ENCODE measurements around the gene OXNAD1. TPM values are rescaled to one million over a fixed set of nuclear protein-coding genes. Genes with fewer than 3 reads are reported as not detected.
A peak's percentile ranks its signal among the peaks of the same experiment; 100 is the strongest.

Gene OXNAD1
- total RNA-seq, 2 donors from 2014 or later: 12.8 to 15.4 TPM

DNA sequence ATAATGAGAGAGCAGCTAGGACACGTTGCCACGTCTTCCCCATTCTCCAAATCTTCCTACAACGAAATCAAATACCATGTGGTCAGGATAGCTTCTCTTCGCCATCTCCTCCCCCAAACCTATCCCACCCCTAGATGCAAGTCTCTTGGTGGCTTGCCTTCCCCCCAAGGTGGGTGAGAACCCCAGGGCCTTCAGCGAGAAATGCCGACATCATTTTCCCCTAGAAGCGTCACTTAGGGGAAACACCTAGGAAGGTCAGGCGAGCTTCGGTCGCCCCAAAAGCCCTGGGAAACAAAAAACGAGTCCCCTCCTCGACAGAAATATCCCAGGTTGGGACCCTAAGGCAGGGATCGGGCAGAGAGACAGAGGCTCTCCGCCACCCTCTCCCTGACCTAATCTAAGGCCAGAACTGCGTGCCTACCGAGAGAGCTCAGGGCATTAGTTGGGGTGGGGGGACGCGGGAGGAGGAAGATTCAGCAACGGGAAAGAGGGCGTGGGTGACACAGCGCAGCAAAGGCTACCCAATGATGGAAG is 771 bp upstream of the OXNAD1 start:
- intact Hi-C loops (cut with DNase I): no loop called here
- DNase-seq (no peak), ATAC-seq (no peak)

DNA sequence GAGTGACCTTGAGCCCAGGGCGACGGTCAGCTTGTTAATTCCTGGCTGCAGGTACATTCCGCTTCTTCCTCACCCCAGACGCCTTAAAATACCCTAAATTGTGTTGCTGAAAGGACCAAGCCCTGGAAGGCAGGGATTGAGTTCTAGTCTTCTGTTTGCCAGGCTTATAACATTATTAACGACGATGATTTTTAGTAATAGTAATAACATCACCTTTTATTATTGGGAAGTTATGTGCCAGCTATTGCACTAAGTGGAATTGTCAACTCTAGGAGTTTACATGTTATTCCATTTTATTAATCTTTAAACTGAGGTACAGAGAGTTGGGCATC is 409 bp downstream of the OXNAD1 start:
- DNase-seq: no peak
- no peak for ATAC-seq
- intact Hi-C loops (cut with DNase I): no loop called here

DNA sequence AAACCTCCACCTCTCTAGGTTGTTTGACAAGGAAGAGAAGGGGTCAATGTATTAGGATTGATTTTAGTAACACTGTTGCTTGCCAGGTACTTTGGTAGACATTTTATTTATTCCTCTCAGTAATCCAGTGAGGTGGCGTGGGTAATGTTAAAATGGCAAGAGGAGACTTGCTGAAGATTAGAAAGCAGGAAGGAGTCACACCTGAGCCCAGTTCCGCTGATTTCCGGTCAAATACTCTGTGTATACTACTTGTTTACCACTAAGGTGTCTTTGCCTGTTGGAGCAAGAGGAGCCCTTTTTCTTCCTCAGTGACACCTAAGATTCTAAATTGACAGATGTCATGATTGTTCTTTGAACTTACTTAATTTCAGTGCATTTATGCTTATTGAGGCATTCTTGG is 1.7 kb downstream of the OXNAD1 start:
- ATAC-seq (no peak), DNase-seq (no peak)
- intact Hi-C loops (cut with DNase I): no loop called here

DNA sequence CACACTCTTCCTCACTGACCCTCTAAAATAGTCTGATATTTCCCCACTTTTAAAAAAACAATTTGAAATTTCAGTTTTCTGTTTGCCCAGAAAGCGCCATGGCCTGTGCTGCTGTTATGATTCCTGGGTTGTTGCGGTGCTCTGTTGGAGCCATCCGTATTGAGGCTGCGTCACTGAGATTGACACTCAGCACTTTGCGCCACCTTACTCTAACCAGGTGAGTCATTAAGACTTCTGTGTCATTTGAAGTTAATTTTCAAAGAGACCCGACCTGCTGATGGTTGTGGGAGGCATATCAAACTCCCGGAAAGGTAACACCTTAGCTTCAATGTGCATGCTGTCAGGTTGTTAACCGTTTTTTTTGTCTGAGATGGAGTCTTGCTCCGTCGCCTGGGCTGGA is 5.8 kb downstream of the OXNAD1 start:
- intact Hi-C loops (cut with DNase I): no loop called here
- ATAC-seq (no peak), DNase-seq (no peak)

DNA sequence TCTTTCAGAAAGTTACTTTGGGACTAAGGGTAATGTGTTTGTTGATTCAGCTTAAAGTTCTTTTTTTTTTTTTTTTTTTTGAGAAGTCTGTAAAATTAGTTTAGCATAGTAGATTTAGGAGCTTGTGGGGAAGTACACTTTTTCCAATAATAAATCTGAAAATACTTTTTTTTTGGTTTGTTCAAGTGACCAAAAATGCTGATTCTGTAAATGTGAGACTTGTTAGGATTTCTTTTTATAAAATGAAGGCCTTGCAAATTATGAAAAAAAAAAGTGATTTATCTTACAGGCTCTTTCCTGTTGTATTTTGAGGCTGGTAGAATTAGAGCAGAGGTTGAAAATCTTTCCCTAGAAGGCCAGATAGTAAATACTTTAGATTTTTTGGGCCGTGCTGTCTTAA is 7.6 kb downstream of the OXNAD1 start:
- DNase-seq (no peak), ATAC-seq (no peak)
- intact Hi-C loops (cut with DNase I): no loop called here

DNA sequence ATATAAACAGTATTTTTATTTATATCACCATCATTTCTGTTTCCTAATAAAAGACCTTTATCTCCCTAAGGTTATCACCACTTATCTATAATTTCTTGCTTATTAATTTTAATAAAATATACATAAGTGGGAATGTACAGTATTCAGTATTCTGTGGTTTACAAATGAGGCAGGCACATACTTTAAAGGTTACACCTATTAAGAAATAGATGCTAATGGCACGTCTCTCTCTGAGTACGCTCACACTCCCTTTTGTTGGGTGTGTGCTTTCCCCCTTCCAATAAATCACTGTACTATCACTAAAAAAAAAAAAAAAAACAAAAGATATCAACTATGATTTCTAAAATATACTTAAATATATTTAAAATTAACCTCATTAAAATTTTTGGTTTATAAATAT is 8.9 kb downstream of the OXNAD1 start:
- DNase-seq: no peak
- no peak for ATAC-seq
- intact Hi-C loops (cut with DNase I): no loop called here

DNA sequence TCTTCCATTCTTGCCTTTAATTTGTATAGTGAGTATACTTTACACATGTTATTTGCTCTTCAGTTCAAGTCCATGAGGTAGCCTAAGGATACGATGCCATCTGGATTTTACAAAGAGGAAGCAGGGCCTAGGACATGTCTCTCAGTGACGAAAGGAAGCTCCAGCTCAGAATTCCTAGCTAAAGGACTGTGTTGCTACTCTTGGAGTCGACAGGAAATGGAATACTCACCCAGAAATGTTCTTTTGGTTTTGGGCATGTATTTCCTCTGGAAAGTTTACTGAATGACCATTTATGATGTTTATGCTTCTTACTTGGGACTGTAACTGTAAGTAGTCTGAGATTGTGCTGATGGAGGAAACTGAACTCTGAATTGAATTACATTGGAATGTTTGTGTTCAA is 12.5 kb downstream of the OXNAD1 start:
- ATAC-seq (no peak), DNase-seq (no peak)
- intact Hi-C loops (cut with DNase I): no loop called here

DNA sequence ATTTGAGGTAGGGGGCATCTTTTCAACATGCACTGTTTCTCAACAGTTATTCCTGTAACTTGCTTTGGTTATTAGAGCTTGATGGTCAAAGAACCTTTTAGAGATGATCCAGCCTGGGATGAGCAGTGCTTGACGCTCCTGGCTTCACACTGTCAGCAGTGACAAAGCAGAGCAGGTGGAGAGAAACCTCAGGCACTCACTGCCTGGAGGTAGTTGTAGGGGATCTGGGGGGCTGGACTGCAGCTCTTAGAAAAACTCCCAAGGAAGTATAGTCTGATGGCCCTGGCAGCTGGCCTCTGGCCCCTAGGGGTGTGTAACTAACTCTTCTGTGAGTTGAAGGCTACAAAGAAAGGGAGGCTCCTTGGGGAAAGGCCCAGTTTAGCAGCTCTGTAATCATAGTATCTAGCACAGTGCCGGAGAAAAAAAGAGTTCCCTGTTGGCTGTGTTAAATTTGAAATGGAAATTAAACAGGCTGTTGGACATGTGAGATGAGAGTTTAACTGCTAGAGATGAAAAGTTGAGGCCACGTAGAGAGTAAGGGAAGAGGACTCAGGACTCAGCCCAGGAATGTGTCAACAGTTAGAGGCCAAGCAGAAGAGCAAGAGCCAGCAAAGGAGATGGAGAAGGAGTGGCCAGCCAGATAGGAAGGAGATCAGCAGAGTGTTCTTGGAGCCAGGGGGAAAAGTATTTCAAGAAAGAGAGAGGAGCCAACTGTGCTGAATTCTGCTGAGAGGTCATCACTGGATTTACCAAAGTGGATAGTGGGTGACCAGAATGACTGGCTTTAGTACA is 14.2 kb downstream of the OXNAD1 start:
- intact Hi-C loops (cut with DNase I): no loop called here
- ATAC-seq (peak; percentile 32 to 80), DNase-seq (no peak)

DNA sequence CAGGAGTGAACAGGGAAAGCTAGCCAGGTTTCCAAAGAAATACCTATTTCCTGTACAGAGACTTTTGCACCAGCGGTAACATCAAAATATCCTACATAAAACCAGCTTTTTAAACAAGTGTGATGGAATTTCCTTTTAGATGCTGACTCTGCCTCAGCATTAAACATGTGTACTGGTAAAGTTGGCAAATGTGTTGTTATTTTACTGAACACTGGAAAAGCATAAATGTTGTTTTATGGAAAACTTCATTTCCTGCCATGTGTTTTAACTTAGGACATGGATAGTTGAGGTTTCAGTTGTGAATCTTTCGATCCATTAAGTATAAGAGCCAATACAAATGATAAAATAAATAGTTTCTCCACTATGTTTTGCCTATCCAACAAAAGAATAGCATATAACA is 15.7 kb downstream of the OXNAD1 start:
- intact Hi-C loops (cut with DNase I): loop anchor here in 1 of 2 donors (10.0 kb wide), 2 partner anchors 234 to 274 kb away; partner anchors contain the start of gene RFTN1
- DNase-seq: no peak
- no peak for ATAC-seq

DNA sequence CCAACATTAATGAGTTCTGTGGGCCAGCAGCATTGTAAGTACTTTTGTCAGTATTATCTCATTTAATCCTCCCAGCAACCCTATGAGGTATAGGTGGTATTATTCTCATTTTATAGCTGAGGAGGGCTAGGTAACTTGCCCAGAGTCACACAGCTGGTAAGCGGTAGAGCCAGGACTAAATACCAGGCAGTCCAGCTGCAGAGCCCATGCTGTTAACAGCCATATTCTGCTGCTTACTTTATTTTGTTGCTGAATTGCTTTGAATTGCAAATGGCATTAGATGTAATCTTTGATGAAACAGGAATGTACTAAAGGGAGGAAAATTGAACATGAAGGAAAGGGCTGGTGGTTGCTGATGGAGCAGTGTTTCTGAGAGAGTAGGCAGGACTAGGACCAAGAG is 19.6 kb downstream of the OXNAD1 start:
- ATAC-seq (no peak), DNase-seq (no peak)
- intact Hi-C loops (cut with DNase I): loop anchor here in 1 of 2 donors (10.0 kb wide), 2 partner anchors 230 to 270 kb away; partner anchors contain the start of gene RFTN1

DNA sequence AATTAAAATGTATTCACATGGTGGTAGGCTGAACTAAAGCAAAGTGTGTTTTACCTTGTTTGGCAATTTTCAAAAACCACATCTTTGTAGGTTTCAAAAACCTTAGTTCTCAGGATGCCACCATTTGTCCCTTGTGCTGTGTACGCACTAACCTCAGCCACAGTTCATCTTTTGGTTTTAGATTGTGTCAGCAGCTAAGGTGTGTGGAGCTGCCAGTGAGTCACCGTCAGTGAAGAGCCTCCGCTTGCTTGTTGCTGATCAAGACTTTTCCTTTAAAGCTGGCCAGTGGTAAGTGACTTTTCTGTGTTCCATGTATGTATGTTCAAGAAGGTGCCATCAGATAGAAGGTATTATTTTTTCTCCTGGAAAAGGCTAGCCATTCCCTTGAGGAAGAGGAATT is 21.1 kb downstream of the OXNAD1 start:
- ATAC-seq: peak; percentile 33 to 39
- intact Hi-C loops (cut with DNase I): loop anchor here in 1 of 2 donors (10.0 kb wide), 2 partner anchors 229 to 269 kb away; partner anchors contain the start of gene RFTN1
- DNase-seq: no peak

DNA sequence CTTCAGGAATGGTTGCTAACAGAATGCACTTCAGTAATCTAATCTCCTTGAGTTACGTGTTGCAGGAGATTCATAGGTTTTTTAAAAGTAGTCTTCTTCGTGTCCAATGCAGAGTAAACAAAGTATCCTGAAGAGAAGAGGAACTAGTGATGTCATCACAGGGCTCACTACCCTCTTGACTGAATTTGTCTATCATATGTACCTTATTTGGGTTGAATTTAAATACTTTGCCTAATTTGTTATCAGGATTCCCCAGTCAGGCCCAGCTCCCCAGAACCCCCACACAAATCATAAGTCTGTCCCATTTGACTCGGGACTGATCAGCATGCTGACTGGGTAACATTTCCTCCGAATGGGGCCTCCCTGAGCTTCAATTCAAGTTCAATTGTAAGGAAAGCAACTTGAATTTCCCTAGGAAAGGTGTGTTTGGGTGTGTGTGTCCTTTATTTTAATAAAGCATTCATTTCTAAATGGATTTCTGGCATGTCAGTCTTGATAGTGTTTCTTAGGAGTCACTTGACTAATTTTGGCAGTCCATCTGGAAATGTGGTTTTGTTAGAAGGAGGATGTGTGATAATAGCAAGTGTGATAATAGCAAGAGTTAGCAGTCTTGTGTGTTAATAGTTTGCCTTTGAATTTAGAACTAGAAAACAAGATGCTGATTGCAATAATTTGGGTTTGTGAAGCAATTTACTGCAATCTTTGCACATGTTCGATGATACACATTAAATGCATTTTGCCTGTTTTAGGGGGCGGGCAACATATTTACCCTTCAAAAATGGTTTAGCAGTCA is 21.9 kb downstream of the OXNAD1 start:
- ATAC-seq (peak in 1 of 2 donors; percentile 8), DNase-seq (no peak)
- intact Hi-C loops (cut with DNase I): loop anchor here in 1 of 2 donors (10.0 kb wide), 2 partner anchors 228 to 268 kb away; partner anchors contain the start of gene RFTN1

DNA sequence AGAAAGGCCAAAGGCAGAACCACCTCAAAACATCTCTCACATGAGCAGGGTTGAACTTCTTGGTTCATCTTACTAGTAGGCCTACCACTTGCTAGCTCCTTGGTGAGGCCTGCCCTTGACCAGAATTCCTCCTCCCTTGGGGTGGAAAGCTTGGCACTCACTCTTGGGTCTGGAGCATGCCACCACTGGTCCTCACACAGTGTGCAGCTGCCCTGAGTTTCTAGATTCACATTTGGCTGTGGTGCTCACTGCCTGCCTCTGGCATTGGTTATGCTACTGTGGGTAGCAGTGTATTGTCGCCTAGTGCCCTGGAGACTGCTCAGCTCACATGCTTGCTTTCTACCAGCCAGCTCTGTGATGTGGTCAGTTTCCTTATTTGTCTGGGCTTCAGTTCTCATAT is 23.7 kb downstream of the OXNAD1 start:
- intact Hi-C loops (cut with DNase I): loop anchor here in 1 of 2 donors (10.0 kb wide), 2 partner anchors 226 to 266 kb away; partner anchors contain the start of gene RFTN1
- peak; percentile 28 for DNase-seq
- ATAC-seq: peak; percentile 78 to 80

DNA sequence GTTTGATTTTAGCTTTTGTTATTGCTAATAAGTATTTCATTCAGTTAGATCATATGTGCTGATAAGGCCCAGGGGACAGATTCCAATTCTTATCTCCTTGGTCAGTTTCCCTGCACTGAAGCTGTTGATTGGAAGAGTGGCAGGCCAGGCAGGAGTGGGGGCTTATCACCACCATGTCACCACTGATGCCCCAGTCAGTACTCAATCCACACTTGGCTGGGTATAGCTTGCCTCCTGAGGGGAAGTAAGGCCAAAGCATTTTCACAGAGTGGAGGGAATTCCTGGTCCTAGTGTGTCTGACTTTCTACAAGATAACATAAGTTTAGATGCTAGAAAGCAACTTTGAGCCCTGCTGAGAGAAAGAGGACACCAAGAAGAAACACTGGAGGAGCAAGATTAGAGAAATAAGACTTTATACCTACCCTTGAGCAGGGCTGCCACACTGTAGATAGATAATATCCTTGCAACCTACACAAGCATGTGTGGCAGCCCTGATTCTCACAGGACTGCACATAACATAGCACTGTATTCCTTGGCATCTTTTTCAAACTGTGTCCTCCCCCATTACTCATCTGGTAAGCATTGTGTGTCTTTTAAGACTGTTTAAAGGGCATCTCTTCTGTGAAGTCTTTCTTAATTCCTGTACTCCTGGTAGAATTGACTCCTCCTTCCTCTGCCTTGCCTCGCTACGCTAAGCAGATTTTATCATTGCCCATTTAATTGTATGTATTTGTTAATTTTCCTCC is 24.3 kb downstream of the OXNAD1 start:
- intact Hi-C loops (cut with DNase I): loop anchor here in 1 of 2 donors (10.0 kb wide), 2 partner anchors 225 to 265 kb away; partner anchors contain the start of gene RFTN1
- DNase-seq (no peak), ATAC-seq (peak in 1 of 2 donors; percentile 44)

DNA sequence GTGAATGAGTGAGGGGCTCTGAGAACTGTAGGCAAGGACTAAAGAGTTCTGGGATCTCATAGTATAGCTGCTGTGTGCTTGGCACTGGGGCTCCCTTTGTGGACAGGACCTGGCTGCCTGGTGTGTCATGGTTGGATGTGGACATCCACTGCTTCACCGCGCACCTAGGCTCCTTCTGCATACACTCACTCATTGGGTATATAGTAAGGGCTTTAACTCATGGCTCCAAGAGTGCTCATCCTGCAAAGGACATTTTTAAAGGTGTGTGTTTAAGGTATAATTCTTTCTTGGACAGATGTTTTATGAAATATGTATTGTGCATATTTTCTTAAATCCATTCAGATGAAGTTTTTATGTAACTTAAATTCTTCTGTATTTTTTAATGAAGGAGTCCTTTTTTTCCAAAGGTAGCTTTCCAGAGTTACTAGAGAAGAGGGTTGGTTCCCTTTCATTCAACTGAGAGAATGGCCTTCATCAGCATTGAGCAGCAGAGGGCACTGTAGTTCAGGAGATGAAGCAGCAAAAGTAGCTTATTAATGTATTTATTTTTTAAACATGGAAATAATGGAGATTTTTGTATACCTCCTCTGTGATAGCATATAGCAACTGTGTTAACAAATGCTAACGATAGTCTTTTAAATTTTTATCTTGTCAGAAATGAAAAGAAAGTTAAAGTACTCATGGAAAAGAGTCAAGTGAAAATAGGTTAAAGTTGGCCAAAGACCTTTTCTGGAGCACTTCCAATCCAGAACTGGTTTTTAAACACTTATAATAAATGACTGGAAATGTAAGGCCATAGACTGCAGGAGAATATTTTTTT is 25.2 kb downstream of the OXNAD1 start:
- ATAC-seq: peak; percentile 40 to 42
- intact Hi-C loops (cut with DNase I): loop anchor here in 1 of 2 donors (10.0 kb wide), 1 partner anchor 225 kb away; the partner anchor contains the start of gene RFTN1
- peak; percentile 37 for DNase-seq

DNA sequence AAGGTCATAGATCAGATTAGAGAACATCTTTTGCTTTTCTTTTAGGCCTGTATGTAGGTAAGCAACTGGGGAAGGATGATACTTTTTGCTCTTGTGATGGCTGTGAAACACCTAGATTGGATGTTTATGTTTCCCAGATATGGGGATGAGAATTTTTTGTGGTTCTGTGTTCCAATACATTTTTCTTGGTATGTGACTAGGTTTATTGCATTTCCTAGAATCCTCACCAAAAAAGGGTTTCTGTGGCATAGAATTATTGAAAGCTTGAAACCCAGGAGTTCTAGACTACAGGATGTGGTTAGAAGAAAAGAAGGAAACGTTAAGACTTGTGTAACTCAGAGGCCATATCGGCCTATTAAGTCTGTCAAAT is 25.8 kb downstream of the OXNAD1 start:
- ATAC-seq (no peak), DNase-seq (no peak)
- intact Hi-C loops (cut with DNase I): loop anchor here in 1 of 2 donors (1.0 to 10.0 kb wide), 2 partner anchors 224 to 259 kb away; partner anchors contain the start of gene RFTN1

DNA sequence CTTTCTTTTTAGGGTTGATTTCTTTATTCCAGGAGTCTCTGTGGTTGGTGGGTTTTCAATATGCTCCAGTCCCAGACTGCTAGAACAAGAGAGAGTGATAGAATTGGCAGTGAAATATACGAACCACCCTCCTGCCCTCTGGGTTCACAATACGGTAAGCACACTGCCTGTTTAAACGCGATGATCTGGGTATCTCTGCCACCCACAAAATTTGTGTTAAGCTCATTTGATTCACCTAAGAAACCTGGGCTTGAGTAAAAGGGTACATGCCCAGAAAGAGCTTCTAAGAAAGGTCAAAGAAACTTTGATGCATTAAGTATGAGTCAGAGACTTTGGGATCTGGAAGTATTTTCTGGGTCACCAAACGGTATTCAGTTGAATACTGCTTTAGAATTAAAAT is 29.8 kb downstream of the OXNAD1 start:
- ATAC-seq: no peak
- no peak for DNase-seq
- intact Hi-C loops (cut with DNase I): loop anchor here in 1 of 2 donors (10.0 kb wide), 1 partner anchor 220 kb away; the partner anchor contains the start of gene RFTN1

DNA sequence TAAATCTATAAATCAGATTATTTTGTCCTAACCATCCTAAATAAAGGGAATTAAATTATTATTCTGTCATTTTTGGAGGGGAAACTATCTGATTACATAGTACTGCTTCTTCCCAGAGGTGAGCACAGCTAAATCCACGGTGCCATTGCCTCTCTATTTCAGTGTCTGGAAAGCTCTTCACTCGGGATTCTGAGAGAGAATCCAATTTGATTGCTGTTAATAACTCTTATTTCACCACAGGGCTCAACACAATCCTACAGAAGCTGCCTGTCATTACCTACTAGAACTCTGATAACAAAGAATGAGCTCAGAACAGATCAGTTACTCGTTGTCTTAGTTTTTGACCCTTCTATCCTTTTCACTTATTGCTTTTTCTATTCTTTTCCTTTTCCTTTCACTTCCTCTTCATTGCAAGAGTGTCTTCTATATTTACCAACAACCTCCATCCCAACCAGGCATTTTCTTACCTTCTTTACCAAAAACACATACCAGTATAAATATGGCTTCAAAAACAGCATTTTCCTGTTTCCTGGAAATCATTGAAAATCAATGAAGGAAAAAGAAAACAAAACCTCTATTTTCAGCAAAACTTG is 30.4 kb downstream of the OXNAD1 start:
- ATAC-seq: no peak
- intact Hi-C loops (cut with DNase I): loop anchor here in 1 of 2 donors (10.0 kb wide), 1 partner anchor 219 kb away; the partner anchor contains the start of gene RFTN1
- no peak for DNase-seq
